Gastrocnemius medialis (tissue), 4 donors: Measurements from ENCODE around the gene SLC12A4.

Experiments used
- POLR2A ChIP-seq, 2 donors: fragments of 450-650 bp; IDR thresholded peaks; one replicate each; pipeline ENCODE4 v1.6.1; 2017; ENCODE audit warnings: antibody characterized with exemption in 2 of 2, mild to moderate bottlenecking in 2 of 2, moderate library complexity in 2 of 2
- TF ChIP-seq, protein P1 (sequence below), 5 experiments: fragments of 450-650 bp in 3 of 5; fragments of 200-600 bp in 2 of 5; sonication (generic) in 2 of 5; IDR thresholded peaks in 4 of 5; conservative IDR thresholded peaks in 1 of 5; 1 replicate in 4 of 5; 2 replicates in 1 of 5; pipeline ENCODE4 v1.5.1; 2016 to 2019; ENCODE audit warnings: antibody characterized with exemption in 5 of 5, mild to moderate bottlenecking in 3 of 5, moderate library complexity in 3 of 5

DNA sequence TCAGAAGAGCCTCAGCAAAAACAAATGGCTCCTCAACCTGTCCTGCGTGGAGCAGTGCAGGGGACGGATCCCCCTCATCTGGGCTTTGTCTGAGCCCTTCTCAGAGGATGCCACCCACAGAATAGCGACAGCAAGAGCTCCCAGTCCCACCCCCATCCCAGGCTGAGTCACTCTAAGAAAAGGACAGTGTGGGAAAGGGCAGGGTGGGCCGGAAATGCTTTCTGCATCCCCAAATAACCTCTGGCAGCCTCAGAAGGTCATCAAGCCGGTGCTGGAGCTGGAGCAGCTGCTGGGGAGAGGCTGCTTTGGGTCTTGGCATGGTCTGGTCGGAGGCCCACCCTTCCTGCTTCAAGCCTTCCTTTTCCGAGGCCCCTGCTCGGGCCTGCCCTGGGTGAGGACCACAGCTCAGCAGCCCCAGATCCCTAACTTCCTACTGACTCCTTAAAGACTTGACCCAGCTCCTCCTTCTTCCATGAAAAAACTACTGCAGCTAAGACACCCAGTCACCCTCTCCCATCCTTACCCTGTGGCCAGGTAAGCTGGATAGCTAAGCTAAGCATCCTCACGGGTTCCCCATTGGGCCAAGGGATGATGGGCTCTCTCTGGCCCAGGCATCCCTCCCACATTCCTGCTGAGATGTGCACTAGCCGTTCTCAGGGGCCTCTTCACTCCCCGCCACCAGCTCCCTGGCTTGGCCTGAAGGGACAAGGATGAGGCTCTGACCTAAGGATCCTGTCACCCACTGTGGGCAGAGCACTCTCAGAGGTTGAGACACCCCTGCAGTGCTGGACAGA is 8.7 kb downstream of the SLC12A4 start:
- TF ChIP-seq, protein P1, sequence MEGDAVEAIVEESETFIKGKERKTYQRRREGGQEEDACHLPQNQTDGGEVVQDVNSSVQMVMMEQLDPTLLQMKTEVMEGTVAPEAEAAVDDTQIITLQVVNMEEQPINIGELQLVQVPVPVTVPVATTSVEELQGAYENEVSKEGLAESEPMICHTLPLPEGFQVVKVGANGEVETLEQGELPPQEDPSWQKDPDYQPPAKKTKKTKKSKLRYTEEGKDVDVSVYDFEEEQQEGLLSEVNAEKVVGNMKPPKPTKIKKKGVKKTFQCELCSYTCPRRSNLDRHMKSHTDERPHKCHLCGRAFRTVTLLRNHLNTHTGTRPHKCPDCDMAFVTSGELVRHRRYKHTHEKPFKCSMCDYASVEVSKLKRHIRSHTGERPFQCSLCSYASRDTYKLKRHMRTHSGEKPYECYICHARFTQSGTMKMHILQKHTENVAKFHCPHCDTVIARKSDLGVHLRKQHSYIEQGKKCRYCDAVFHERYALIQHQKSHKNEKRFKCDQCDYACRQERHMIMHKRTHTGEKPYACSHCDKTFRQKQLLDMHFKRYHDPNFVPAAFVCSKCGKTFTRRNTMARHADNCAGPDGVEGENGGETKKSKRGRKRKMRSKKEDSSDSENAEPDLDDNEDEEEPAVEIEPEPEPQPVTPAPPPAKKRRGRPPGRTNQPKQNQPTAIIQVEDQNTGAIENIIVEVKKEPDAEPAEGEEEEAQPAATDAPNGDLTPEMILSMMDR (IDR thresholded peaks at IDR 0.05 in 4 of 5, conservative IDR thresholded peaks at IDR 0.05 in 1 of 5), result no peak
- no peak for TF ChIP-seq POLR2A (IDR thresholded peaks at IDR 0.05)
